Measurements from ENCODE around the gene BRD3. TPM values are rescaled to one million over a fixed set of nuclear protein-coding genes. Genes with fewer than 3 reads are reported as not detected.
A peak's percentile ranks its signal among the peaks of the same experiment; 100 is the strongest.
"Not testable (repeated sequence)": the region's sequence is repeated elsewhere in the genome, so short reads cannot be mapped to it uniquely, and the experiment has no call there.

BRD3 gene
- total RNA-seq, 4 donors from 2014 or later, result 61.6 to 70.8 (median 65.3) TPM

DNA sequence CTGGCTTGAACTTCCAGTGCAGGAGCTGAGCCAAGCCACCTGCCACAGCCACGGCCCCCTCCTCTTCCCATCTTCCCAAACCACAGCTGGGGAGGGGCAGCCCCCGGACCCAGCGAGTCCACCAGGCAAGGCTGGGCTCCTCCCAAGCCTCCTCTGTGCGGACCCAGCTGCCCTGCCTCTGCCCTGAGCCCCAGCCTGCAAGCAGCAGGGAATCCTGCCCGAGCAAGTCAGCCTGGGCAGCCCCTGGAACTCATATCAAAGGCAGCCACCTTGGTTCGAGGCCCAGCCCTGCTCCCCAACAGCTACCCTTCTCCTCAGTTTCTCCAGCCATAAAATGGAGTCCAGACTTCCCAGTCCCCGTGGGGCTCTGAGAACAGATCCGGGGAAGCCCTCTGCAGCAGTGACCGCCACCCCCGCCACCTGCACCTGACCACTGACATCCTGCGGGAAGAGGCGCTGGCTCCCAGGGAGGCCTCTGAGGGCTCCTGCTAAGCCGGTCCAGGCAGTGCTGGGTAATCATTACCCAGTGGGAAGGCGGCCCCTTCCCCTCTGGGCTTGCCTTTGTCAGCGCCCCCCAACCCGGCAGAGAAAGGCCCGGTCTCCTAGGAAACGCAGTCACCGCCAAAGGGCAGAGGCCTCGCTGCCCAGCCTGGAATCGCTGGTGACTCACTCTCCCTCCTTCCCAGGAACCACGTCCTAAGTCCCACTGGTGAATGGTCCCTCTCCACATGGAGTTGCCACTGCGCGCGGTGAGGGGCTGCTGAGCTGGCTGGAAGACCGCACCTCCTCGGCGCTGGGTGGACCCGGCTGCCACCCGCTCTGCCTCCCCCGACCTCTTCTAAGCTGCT is 77.2 kb downstream of the BRD3 start:
- 15 to 37% methylated on average over 11 to 24 of the region's 31 CpGs for WGBS, 2 donors
- Histone ChIP-seq H3K27me3 (no peaks in the 10 kb centered on the region), H3K27ac (peak overlapping the region in 3 of 4 donors; percentile 85 to 88 (median 85)), H3K4me3 (peak overlapping the region; percentile 57 to 84 (median 74)), H3K9me3 (no peaks in the 10 kb centered on the region), H3K4me1 (peaks cover 0 to 35% (median 20%) of the 10 kb centered on the region in 4 donors), H3K36me3 (no peaks in the 10 kb centered on the region)
- TF ChIP-seq EP300 (IDR thresholded peaks at IDR 0.05) (peak in 1 of 2 donors; percentile 23), POLR2A (IDR thresholded peaks at IDR 0.05) (no peak)
- TF ChIP-seq, protein P1, sequence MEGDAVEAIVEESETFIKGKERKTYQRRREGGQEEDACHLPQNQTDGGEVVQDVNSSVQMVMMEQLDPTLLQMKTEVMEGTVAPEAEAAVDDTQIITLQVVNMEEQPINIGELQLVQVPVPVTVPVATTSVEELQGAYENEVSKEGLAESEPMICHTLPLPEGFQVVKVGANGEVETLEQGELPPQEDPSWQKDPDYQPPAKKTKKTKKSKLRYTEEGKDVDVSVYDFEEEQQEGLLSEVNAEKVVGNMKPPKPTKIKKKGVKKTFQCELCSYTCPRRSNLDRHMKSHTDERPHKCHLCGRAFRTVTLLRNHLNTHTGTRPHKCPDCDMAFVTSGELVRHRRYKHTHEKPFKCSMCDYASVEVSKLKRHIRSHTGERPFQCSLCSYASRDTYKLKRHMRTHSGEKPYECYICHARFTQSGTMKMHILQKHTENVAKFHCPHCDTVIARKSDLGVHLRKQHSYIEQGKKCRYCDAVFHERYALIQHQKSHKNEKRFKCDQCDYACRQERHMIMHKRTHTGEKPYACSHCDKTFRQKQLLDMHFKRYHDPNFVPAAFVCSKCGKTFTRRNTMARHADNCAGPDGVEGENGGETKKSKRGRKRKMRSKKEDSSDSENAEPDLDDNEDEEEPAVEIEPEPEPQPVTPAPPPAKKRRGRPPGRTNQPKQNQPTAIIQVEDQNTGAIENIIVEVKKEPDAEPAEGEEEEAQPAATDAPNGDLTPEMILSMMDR (IDR thresholded peaks at IDR 0.05), result no peak
- DNase-seq (ENCODE audit: low spot score in 2 of 2), result peak in 1 of 2 donors; percentile 35

DNA sequence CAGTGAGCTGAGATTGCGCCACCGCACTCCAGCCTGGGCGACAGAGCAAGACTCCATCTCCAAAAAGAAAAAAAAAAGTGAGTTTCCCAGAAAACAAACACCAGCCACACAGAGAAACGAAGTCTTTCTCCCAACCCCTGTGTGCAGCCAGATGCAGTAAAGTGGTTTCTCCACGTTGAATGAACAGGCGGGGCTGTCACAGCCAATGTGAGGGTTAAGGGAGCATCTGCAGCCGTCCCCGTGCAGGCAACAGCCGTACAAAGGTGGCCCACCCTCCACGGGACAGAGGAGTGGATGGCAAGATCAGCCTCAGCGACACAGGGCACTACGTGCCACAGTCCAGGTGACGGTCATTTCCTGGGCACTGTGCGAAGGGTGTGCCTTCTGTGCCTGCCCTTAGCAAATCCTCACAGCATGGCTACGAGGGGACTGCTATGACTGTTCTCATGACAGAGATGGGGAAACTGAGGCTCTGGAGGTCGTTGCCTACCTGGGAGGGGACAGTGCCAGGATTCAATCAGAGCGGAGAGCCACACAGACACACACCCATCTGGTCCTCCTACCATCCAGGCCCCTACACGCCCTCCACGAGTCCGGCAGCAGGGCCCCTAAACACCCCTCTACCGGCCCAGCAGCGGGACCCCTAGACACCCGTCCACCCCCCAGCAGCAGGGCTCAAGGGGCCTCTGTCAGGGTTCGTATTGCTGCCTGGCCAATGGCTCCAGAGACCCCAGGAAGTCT is 78.0 kb downstream of the BRD3 start:
- Histone ChIP-seq H3K4me1 (peaks cover 0 to 35% (median 20%) of the 10 kb centered on the region in 4 donors), H3K36me3 (no peaks in the 10 kb centered on the region), H3K4me3 (no peak overlapping the region), H3K27me3 (no peaks in the 10 kb centered on the region), H3K27ac (peak overlapping the region in 3 of 4 donors; percentile 85 to 88 (median 85)), H3K9me3 (no peaks in the 10 kb centered on the region)
- 75 to 79% methylated on average over 24 of the region's 24 CpGs for WGBS, 2 donors
- TF ChIP-seq, protein P1 (IDR thresholded peaks at IDR 0.05), result no peak
- no peak for TF ChIP-seq EP300 (IDR thresholded peaks at IDR 0.05)
- TF ChIP-seq POLR2A (IDR thresholded peaks at IDR 0.05), result no peak
- no peak for DNase-seq (ENCODE audit: low spot score in 2 of 2)

DNA sequence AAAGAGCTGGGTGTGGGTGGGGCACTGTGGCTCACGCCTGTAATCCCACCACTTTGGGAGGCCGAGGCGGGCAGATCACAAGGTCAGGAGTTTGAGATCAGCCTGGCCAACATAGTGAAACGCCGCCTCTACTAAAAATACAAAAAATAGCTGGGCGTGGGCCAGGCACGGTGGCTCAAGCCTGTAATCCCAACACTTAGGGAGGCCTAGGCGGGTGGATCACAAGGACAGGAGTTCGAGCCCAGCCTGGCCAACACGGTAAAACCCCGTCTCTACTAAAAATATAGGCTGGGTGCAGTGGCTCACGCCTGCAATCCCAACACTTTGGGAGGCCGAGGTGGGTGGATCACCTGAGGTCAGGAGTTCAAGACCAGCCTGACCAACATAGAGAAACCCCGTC is 79.1 kb downstream of the BRD3 start:
- H3K4me3 ChIP-seq, H3K9me3 ChIP-seq, H3K27ac ChIP-seq, H3K36me3 ChIP-seq, H3K27me3 ChIP-seq: not testable (repeated sequence)
- 76 to 83% methylated on average over 12 to 14 of the region's 14 CpGs for WGBS, 2 donors
- peak in 1 of 2 donors; percentile 6 for DNase-seq (ENCODE audit: low spot score in 2 of 2)
- peaks cover 0 to 27% (median 15%) of the 10 kb centered on the region in 4 donors for H3K4me1 ChIP-seq

DNA sequence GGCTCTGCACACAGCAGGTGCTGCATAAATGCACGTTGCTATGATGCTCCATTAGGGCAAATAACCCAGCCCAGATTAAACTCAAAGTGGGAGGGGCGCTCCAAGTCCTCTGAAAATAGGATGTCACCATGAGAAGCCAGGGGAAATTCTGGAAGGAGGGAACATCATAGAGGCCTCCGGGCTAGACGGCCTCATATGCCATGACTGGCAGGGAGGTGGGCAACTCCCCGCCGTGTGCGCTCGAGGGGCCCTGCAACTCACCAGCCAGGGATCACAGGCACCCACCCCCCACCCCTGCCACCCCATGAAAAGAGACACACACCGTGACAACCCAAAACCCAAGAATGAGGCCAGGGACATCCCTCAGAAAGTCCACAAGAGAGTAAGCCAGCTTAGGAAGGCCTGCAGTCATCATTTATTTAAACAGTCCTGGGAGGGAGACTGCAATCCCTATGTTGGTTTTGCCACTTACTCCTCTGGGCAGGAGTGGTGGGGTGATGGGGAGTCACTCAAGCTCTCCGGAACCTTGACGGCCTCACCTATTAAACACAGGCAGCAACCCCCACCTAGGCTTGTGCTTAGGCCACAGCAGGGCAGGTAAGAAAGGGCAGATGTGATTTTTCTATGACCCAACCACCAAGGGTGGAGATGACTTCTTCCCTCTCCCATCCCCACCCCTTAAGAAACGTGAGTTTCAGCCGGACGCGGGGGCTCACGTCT is 79.7 kb downstream of the BRD3 start:
- peaks cover 0 to 22% (median 10%) of the 10 kb centered on the region in 4 donors for H3K4me1 ChIP-seq
- H3K4me3 ChIP-seq, result no peak overlapping the region
- 84 to 88% methylated on average over 16 of the region's 16 CpGs for WGBS, 2 donors
- H3K27me3 ChIP-seq, result no peaks in the 10 kb centered on the region
- H3K36me3 ChIP-seq, result no peaks in the 10 kb centered on the region
- no peaks in the 10 kb centered on the region for H3K9me3 ChIP-seq
- peak in 1 of 2 donors; percentile 5 for DNase-seq (ENCODE audit: low spot score in 2 of 2)
- TF ChIP-seq EP300 (IDR thresholded peaks at IDR 0.05), result no peak
- TF ChIP-seq POLR2A (IDR thresholded peaks at IDR 0.05), result no peak
- TF ChIP-seq, protein P1 (IDR thresholded peaks at IDR 0.05), result no peak
- H3K27ac ChIP-seq, result no peak overlapping the region

DNA sequence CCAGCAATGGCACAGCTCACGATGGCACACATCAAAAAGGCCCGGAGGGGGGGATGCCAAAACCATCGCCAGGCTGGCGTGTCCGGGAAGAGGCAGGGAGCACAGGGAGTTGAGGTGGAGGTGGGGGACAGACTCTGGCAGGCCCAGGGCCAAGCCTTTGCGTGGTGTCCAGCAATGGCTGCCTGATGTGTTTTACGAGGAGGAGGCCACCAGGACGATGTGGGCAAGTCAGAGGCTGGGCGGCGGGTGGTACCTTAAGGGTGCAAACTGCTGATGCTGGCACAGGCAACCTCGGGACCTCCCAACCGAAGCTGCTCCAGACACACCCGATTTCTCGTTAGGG is 80.4 kb downstream of the BRD3 start:
- H3K9me3 ChIP-seq, result no peaks in the 10 kb centered on the region
- H3K4me3 ChIP-seq, result no peak overlapping the region
- no peaks in the 10 kb centered on the region for H3K27me3 ChIP-seq
- peaks cover 0 to 26% (median 10%) of the 10 kb centered on the region in 4 donors for H3K4me1 ChIP-seq
- TF ChIP-seq EP300 (IDR thresholded peaks at IDR 0.05) (no peak), POLR2A (IDR thresholded peaks at IDR 0.05) (no peak)
- TF ChIP-seq, protein P1 (IDR thresholded peaks at IDR 0.05), result no peak
- no peak overlapping the region for H3K27ac ChIP-seq
- H3K36me3 ChIP-seq, result no peaks in the 10 kb centered on the region
- peak in 1 of 2 donors; percentile 6 for DNase-seq (ENCODE audit: low spot score in 2 of 2)
- 82 to 86% methylated on average over 14 of the region's 14 CpGs for WGBS, 2 donors

Data from tibial nerve (tissue), 4 donors.